H9 (cell line): Measurements from ENCODE around the gene TEX28. TPM values are rescaled to one million over a fixed set of nuclear protein-coding genes. Genes with fewer than 3 reads are reported as not detected.

Experiments used
- DNase-seq: peaks from one replicate; pipeline ENCODE4 v3.0.0-alpha.2; 2017
- H2AFZ ChIP-seq: one replicate; pipeline ENCODE4 v1.6.1; 2013; ENCODE audit warnings: mild to moderate bottlenecking, low read length, control low read depth, moderate library complexity
- H2AK5ac ChIP-seq: 2 replicates; pipeline ENCODE4 v1.6.1; 2013; ENCODE audit warnings: low read length, control low read depth, mixed read lengths; ENCODE audit not compliant: insufficient read length
- H2BK120ac ChIP-seq: one replicate; pipeline ENCODE4 v1.6.1; 2013; ENCODE audit warnings: low read depth, mild to moderate bottlenecking, low read length, control low read depth, inconsistent platforms; ENCODE audit not compliant: poor library complexity, severe bottlenecking
- H2BK12ac ChIP-seq: 2 replicates; pipeline ENCODE4 v1.6.1; 2013; ENCODE audit warnings: low read length, control low read depth, mixed read lengths, low read depth; ENCODE audit not compliant: insufficient read length
- H2BK15ac ChIP-seq: 2 replicates; pipeline ENCODE4 v1.6.1; 2013; ENCODE audit warnings: low read depth, low read length, control low read depth
- H2BK20ac ChIP-seq: one replicate; pipeline ENCODE4 v1.6.1; 2013; ENCODE audit warnings: low read depth, mild to moderate bottlenecking, low read length, control low read depth, inconsistent platforms; ENCODE audit not compliant: poor library complexity, severe bottlenecking
- H2BK5ac ChIP-seq: 2 replicates; pipeline ENCODE4 v1.6.1; 2013; ENCODE audit warnings: low read length, control low read depth, mixed read lengths; ENCODE audit not compliant: insufficient read length
- H3K14ac ChIP-seq: 2 replicates; pipeline ENCODE4 v1.6.1; 2013; ENCODE audit warnings: low read length, control low read depth; ENCODE audit not compliant: insufficient read depth
- H3K18ac ChIP-seq: 2 replicates; pipeline ENCODE4 v1.6.1; 2013; ENCODE audit warnings: low read depth, mild to moderate bottlenecking, mixed read lengths, low read length, control low read depth; ENCODE audit not compliant: insufficient read length
- H3K23ac ChIP-seq: 2 replicates; pipeline ENCODE4 v1.6.1; 2013; ENCODE audit warnings: low read length, control low read depth, mixed read lengths, low read depth; ENCODE audit not compliant: insufficient read length
- H3K23me2 ChIP-seq: 2 replicates; pipeline ENCODE4 v1.6.1; 2013; ENCODE audit warnings: low read depth, mild to moderate bottlenecking, mixed read lengths, low read length, control low read depth; ENCODE audit not compliant: insufficient read length, poor library complexity, severe bottlenecking
- H3K27ac ChIP-seq: 2 replicates; pipeline ENCODE4 v1.5.1; 2013; ENCODE audit warnings: low read length, control low read depth, mixed read lengths, low read depth; ENCODE audit not compliant: insufficient read length
- H3K27me3 ChIP-seq: 2 replicates; pipeline ENCODE4 v1.6.1; 2013; ENCODE audit warnings: low read length, control low read depth, inconsistent platforms; ENCODE audit not compliant: insufficient read depth
- H3K4ac ChIP-seq: 2 replicates; pipeline ENCODE4 v1.6.1; 2013; ENCODE audit warnings: low read depth, mild to moderate bottlenecking, control low read depth, inconsistent platforms, low read length, moderate library complexity
- H3K4me1 ChIP-seq: 2 replicates; pipeline ENCODE4 v1.6.1; 2013; ENCODE audit warnings: low read length, control low read depth, inconsistent platforms; ENCODE audit not compliant: insufficient read depth
- H3K4me2 ChIP-seq: 2 replicates; pipeline ENCODE4 v1.6.1; 2013; ENCODE audit warnings: low read length, control low read depth, mixed read lengths; ENCODE audit not compliant: insufficient read length, insufficient read depth
- H3K56ac ChIP-seq: 2 replicates; pipeline ENCODE4 v1.6.1; 2013; ENCODE audit warnings: low read depth, mild to moderate bottlenecking, mixed read lengths, low read length, control low read depth; ENCODE audit not compliant: insufficient read length
- H3K79me1 ChIP-seq: 2 replicates; pipeline ENCODE4 v1.6.1; 2013; ENCODE audit warnings: low read depth, mild to moderate bottlenecking, moderate library complexity, low read length, control low read depth, inconsistent platforms; ENCODE audit not compliant: insufficient read depth, poor library complexity, severe bottlenecking
- H3K79me2 ChIP-seq: 2 replicates; pipeline ENCODE4 v1.6.1; 2013; ENCODE audit warnings: low read length, control low read depth, inconsistent platforms; ENCODE audit not compliant: insufficient read depth
- H3K9ac ChIP-seq: 2 replicates; pipeline ENCODE4 v1.6.1; 2013; ENCODE audit warnings: low read length, control low read depth, mixed read lengths; ENCODE audit not compliant: insufficient read length; ENCODE audit errors: extremely low read depth
- H3K9me3 ChIP-seq: one replicate; pipeline ENCODE4 v1.6.1; 2013; ENCODE audit warnings: low read depth, low read length, inconsistent platforms; ENCODE audit not compliant: control insufficient read depth
- H3T11ph ChIP-seq: one replicate; pipeline ENCODE4 v1.6.1; 2013; ENCODE audit warnings: mild to moderate bottlenecking, low read length, control low read depth, inconsistent platforms
- H4K20me1 ChIP-seq: one replicate; pipeline ENCODE4 v1.6.1; 2013; ENCODE audit not compliant: control insufficient read depth, insufficient read length, insufficient read depth
- H4K5ac ChIP-seq: 2 replicates; pipeline ENCODE4 v1.6.1; 2013; ENCODE audit warnings: low read depth, mild to moderate bottlenecking, mixed read lengths, low read length, control low read depth; ENCODE audit not compliant: insufficient read length
- H4K8ac ChIP-seq: replicated peaks from 2 replicates; pipeline ENCODE4 v1.6.1; 2013; ENCODE audit warnings: low read length, control low read depth, mixed read lengths, low read depth; ENCODE audit not compliant: insufficient read length
- H4K91ac ChIP-seq: 2 replicates; pipeline ENCODE4 v1.6.1; 2013; ENCODE audit warnings: low read depth, mild to moderate bottlenecking, moderate library complexity, mixed read lengths, low read length, control low read depth; ENCODE audit not compliant: insufficient read length
- H3K27ac Mint-ChIP-seq, 3 experiments: 2 replicates in 2 of 3; 3 replicates in 1 of 3; pipeline ENCODE4 v1.8.0; 2020 to 2021; ENCODE audit warnings: mixed read lengths in 3 of 3, mild to moderate bottlenecking in 1 of 3, moderate library complexity in 1 of 3
- H3K27me3 Mint-ChIP-seq: 2 replicates; pipeline ENCODE4 v1.8.0; 2021; ENCODE audit warnings: low read depth, mild to moderate bottlenecking, moderate library complexity, mixed read lengths
- H3K36me3 Mint-ChIP-seq, 3 experiments: 2 replicates in 2 of 3; 3 replicates in 1 of 3; pipeline ENCODE4 v1.8.0; 2020 to 2021; ENCODE audit warnings: low read depth in 3 of 3, mixed read lengths in 3 of 3; ENCODE audit not compliant: insufficient read depth in 1 of 3
- H3K4me1 Mint-ChIP-seq, 2 experiments: 2 replicates each; pipeline ENCODE4 v1.8.0; 2020; ENCODE audit warnings: mixed read lengths in 2 of 2
- H3K4me3 Mint-ChIP-seq, 2 experiments: 2 replicates in 1 of 2; 3 replicates in 1 of 2; pipeline ENCODE4 v1.8.0; 2020 to 2021; ENCODE audit warnings: mild to moderate bottlenecking in 2 of 2, mixed read lengths in 2 of 2, moderate library complexity in 1 of 2
- H3K9me3 Mint-ChIP-seq, 2 experiments: 2 replicates in 1 of 2; 3 replicates in 1 of 2; pipeline ENCODE4 v1.8.0; 2020; ENCODE audit warnings: mild to moderate bottlenecking in 2 of 2, mixed read lengths in 2 of 2, moderate library complexity in 1 of 2
- WGBS: extraction: QIAGEN DNeasy Blood & Tissue Kit; methylation state at CpG from one replicate; pipeline ENCODE4 v1.1.7; 2013; ENCODE audit warnings: missing lambda C conversion rate, low lambda C conversion rate, mixed read lengths; ENCODE audit not compliant: insufficient read length; ENCODE audit errors: extremely low coverage; 5-methylcytosine and 5-hydroxymethylcytosine counted together
- total RNA-seq: library from RNA; stranded (reverse); gene quantifications from 2 replicates; pipeline ENCODE4 v1.2.1, GENCODE V29; 2021
- TF ChIP-seq, protein P1 (sequence below): fragments of 200-600 bp; sonication (generic); conservative IDR thresholded peaks from 3 replicates; pipeline ENCODE4 v1.8.0; 2021; ENCODE audit warnings: antibody characterized with exemption, mild to moderate bottlenecking

Gene TEX28
- total RNA-seq, 1 experiment from 2014 or later: not detected

DNA sequence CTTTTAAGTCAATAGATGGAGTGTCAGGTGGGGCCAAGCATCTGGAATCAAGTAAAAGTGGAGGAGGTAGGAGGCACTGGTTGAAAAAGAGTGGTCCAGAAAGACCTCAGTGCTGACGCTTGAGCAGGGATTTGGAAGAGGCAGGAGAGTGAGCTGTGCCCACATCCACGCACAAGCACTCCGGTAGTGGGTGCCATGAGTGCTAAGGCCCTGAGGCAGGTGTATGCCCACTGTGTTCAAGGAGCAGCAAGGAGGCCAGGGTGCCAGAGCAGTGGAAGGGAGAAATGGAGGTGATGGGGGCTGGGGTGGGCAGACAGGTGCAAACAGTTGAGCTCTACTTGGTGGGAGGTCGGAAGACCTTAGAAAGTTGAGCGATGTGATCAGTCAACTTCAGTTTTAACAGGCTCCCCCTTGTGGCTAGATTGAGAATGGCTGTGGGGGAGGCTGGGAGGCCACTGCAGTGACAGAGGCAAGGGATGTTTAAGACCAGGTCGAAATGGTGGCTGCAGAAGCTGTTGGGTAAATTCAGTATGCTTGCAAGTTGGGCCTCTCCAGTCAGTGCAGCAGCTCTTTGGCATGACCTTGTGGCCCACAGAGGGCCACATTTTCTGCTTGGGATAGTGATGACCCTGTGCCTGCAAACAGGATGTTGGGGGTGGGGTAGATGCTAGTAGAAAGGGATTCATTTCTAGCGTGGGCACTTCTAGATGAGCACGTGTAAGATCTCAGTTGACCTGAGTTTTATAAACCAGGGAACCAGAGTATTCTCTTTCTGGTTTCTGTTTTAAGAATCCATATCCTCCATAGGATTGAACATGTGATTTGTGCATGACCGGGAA lies 13.4 kb upstream of the TEX28 start:
- Mint-ChIP-seq H3K9me3 (peaks cover 79 to 84% of the 10 kb centered on the region in 2 experiments), H3K4me1 (peaks cover 2 to 16% of the 10 kb centered on the region in 2 experiments), H3K4me3 (no peak overlapping the region), H3K36me3 (peaks cover 0 to 4% (median 0%) of the 10 kb centered on the region in 3 experiments; a peak in 4 of 7 replicates), H3K27me3 (peaks cover 22% of the 10 kb centered on the region), H3K27ac (no peak overlapping the region)
- H4K91ac ChIP-seq: no peak overlapping the region
- no peak overlapping the region for H2BK12ac ChIP-seq
- no peak overlapping the region for H3K56ac ChIP-seq
- H2AK5ac ChIP-seq: no peak overlapping the region
- no peak overlapping the region for H3K18ac ChIP-seq
- H3K27me3 ChIP-seq: no peaks in the 10 kb centered on the region
- H3K4me2 ChIP-seq: no peak overlapping the region
- no peaks in the 10 kb centered on the region for H3K4me1 ChIP-seq
- H2BK5ac ChIP-seq: no peak overlapping the region
- H3K79me1 ChIP-seq: no peaks in the 10 kb centered on the region
- H4K8ac ChIP-seq: no peak overlapping the region
- no peak overlapping the region; the same call in 1 of the 2 replicates for H3K14ac ChIP-seq
- H3T11ph ChIP-seq: no peak overlapping the region
- peaks cover 66% of the 10 kb centered on the region for H3K9me3 ChIP-seq
- no peaks in the 10 kb centered on the region for H3K23me2 ChIP-seq
- TF ChIP-seq, protein P1, sequence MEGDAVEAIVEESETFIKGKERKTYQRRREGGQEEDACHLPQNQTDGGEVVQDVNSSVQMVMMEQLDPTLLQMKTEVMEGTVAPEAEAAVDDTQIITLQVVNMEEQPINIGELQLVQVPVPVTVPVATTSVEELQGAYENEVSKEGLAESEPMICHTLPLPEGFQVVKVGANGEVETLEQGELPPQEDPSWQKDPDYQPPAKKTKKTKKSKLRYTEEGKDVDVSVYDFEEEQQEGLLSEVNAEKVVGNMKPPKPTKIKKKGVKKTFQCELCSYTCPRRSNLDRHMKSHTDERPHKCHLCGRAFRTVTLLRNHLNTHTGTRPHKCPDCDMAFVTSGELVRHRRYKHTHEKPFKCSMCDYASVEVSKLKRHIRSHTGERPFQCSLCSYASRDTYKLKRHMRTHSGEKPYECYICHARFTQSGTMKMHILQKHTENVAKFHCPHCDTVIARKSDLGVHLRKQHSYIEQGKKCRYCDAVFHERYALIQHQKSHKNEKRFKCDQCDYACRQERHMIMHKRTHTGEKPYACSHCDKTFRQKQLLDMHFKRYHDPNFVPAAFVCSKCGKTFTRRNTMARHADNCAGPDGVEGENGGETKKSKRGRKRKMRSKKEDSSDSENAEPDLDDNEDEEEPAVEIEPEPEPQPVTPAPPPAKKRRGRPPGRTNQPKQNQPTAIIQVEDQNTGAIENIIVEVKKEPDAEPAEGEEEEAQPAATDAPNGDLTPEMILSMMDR: peak; percentile 74
- no peak overlapping the region for H2BK20ac ChIP-seq
- no peaks in the 10 kb centered on the region for H4K20me1 ChIP-seq
- no peak overlapping the region for H3K23ac ChIP-seq
- H2AFZ ChIP-seq: no peak overlapping the region
- no peak overlapping the region for H3K27ac ChIP-seq
- peak; percentile 66 for DNase-seq
- no CpG with 5 or more reads among the region's 9 CpGs for WGBS
- no peak overlapping the region for H3K4ac ChIP-seq
- no peaks in the 10 kb centered on the region for H3K79me2 ChIP-seq
- no peak overlapping the region for H3K9ac ChIP-seq
- H2BK120ac ChIP-seq: no peak overlapping the region
- no peak overlapping the region for H2BK15ac ChIP-seq
- no peak overlapping the region for H4K5ac ChIP-seq
